HG03439 (cell line): ENCODE results near the gene DPYSL5.
"Not testable (repeated sequence)": the region's sequence is repeated elsewhere in the genome, so short reads cannot be mapped to it uniquely, and the experiment has no call there.

Experiments
- ATAC-seq: cut with Tn5 transposase; IDR thresholded peaks from one replicate; pipeline ENCODE4 v1.9.1; 2021; ENCODE audit warnings: mild to moderate bottlenecking, moderate library complexity; ENCODE audit not compliant: unreplicated experiment

DPYSL5 gene

DNA sequence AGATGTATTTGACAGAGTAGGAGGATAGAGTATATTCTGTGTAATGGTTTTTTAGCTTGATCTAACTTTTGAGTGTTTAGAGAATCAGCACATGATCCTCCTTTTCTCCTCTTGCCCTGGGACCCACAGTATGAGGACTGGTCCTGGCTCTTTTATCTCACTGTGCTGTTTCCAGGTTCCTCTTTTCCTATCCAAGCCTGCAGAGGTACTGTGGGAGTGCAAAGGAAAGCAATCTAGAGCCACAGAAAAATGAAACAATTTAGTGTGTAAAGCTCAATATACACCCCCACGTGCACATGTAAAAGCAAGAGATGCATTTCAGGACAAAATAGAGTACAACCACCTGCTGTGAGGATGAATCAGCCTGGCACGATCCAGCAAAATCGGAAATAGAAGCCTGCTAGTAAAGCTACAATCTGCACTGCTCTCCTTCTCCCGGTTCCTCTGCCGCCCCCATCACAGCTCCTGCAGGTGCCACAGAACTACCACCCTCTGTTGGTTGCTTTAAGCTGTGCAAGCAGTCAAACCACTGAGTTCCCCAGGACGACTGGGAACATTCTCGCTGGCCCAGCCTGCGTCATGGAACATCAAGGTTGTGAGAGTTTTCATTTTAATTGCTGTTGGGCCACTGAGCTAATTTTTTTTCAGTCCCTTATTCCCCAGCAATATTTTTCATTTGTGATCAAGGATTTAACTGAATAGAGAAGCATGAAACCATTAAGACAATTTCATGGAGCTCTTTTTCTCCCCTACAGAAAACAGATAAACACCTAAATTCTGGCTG, 74.7 kb downstream of the DPYSL5 start:
- no peak for ATAC-seq

DNA sequence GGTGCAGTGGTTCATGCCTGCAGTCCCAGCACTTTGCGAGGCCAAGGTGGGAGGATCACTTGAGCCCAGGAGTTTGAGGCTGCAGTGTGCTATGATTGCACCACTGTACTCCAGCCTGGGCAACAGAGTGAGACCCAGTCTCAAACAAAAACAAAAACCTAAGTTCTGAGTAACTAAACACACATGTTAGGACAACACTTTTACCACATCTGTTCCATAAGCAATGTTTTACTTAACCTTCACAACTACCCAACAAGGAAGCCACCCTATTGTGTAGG, 75.2 kb downstream of the DPYSL5 start:
- not testable (repeated sequence) for ATAC-seq

DNA sequence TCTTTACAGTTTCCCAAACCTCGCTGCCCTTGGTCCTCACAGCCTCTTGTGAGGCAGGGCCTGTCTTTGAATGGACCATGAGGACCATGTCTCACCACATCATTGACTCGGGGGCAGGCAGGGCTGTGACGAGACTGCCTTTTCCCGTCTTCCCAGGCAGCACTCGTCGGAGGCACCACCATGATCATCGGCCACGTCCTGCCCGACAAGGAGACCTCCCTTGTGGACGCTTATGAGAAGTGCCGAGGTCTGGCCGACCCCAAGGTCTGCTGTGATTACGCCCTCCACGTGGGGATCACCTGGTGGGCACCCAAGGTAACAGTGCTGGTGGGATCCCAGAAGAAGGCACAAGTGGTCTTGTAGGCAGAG, 76.8 kb downstream of the DPYSL5 start:
- ATAC-seq: no peak

- ATAC-seq: no peak
These were observed 77.3 kb downstream of the DPYSL5 start for GRCh38 chr2:26925100-26925791.

DNA sequence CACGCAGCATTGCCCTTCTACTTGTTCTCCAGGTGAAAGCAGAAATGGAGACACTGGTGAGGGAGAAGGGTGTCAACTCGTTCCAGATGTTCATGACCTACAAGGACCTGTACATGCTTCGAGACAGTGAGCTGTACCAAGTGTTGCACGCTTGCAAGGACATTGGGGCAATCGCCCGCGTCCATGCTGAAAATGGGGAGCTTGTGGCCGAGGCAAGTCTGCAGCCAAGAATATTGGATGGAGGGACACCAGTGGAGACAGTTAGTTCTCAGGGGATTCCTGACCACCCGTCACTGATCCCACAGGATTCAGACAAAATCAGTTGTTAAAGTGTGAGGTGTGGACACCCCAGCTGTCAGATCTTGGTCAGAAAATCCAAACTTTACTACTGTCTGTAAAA, 79.3 kb downstream of the DPYSL5 start:
- no peak for ATAC-seq

DNA sequence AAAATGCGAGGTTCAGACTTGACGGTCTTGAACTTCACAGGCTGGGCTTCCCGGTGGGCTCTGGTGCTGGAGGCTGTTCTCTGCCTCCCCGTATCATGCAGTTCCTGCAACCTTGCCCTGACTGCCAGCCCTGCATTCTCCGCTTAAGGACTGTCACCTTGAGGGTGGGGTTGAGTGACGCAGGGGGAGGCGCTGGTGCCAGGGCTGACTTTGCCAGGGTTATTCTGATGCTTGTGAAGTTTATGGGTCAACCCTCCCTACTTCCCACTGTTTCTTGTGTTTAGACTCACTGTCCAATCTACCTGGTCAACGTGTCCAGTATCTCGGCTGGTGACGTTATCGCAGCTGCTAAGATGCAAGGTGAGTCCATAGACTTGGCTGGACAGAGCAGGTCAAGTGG, 85.0 kb downstream of the DPYSL5 start:
- no peak for ATAC-seq

- no peak for ATAC-seq
These were observed 85.8 kb downstream of the DPYSL5 start for GRCh38 chr2:26933431-26934334.

DNA sequence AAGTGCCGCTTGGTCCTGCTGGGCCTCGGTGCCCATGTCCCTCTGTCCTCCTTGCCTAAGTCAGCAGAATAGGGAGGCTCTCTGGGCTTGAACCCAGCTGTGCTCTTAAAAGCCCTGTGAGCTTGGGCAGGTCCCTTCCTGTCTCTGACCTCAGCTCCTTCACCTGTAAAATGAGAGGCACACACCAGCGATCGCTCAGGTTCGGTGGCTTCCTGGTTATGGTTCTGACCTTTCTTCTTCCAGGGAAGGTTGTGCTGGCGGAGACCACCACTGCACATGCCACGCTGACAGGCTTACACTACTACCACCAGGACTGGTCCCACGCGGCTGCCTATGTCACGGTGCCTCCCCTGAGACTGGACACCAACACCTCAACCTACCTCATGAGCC, 86.4 kb downstream of the DPYSL5 start:
- ATAC-seq: no peak

DNA sequence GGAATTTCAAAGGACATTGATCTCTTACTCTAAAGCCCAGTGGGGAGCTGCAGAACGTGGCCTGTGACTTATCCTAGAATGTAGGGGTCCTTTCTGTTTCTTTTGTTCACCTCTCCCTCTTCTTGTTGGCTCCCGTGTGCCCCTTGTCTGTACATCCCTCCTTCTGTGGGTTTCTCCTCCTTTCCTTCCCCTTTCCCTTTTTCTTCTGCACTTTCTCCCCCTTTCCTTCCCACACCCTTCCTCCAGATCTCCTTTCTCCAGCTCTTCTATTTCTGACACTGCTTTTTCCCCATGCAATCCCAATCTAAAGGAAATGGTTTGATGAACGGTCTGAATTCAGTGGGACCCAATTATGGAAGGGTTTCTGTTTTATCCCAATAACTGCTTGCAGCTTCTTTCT, 87.1 kb downstream of the DPYSL5 start:
- no peak for ATAC-seq

DNA sequence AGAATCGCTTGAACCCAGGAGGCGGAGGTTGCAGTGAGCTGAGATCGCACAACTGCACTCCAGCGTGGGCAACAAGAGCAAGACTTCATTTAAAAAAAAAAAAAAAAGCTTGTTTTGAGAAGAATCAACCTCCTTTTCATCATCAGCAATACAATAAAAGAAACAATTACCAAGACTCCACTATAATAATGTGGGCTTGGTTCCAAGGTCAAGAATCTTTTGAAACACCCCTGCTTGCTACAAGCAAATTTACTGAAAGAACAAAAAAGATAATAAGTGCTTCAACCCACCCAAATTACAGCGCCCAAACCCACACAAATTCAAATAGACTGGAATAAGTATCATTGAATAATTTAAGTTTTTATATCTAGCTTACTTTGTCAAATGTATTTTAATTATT, 88.9 kb downstream of the DPYSL5 start:
- ATAC-seq: no peak

DNA sequence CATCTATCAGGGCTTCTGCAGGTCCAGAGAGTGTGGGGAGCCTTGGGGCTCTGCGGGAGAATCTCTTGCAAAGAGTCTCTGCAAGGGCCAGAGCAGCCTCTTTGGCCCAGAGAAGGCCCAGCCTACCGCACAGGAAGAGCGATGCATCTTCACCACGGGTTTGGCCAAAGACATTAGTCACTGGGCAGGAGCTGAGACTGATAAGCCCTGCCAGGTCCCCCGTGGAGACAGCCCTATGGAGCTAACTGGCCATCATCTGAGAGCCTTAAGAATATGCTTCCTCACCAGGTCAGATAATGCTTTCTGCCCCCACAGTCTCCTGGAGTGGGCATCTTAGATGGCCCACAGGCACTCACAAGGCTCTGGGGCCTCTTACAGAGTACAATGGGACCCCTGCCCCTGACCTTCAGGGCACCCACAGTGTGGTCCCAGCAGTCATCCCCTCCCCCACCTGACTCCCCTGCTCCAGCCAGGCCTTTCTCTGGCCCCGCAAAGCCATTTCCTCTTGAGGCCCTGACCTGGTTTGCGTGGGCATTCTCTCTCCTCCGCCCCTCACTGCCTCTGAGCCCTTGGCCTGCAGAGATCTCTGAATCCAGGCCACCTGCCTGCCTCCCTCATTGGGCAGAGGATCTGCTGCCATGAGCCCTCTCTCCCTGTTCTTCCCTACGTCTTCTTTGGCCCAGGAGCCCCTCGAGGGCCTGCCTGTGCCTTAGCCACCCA, 90.6 kb downstream of the DPYSL5 start:
- ATAC-seq: no peak

DNA sequence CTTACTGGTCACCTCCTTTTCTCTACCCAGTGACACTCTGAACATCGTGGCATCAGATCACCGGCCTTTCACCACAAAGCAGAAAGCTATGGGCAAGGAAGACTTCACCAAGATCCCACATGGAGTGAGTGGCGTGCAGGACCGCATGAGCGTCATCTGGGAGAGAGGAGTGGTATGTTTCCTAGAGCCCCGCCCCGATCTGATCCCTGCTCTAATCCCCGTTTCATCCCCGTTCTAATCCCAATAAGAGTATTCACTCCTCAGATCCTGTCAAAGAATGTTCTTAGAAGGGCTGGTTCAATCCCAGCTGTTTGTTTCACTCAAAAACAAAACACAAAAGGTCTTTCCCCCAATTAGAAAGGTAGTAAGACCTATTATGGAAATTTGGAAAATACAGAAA, 92.1 kb downstream of the DPYSL5 start:
- no peak for ATAC-seq

DNA sequence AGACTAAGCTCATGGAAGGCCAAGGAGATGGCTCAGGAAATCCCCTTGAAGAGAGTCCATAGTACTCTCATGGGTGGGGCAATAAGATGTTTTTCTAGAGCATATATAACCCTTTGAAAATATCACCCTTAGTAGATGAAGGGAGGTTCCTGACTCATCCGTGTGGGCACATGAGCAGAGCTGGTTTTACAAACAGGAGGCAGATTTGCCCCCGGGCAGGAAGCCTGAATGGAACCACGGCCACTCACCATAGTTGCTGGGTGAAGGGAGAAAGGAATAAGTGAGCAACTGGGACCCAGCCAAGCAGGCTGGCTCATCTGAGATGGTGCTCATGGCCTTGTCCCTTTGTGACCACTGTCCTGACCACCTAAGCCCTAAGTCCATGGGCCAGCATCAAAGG, 93.6 kb downstream of the DPYSL5 start:
- ATAC-seq: no peak

GRCh38 chr2:26942543-26943295, 94.8 kb downstream of the DPYSL5 start:
- no peak for ATAC-seq

- ATAC-seq: no peak
These were observed 98.2 kb downstream of the DPYSL5 start for GRCh38 chr2:26945991-26946750.

DNA sequence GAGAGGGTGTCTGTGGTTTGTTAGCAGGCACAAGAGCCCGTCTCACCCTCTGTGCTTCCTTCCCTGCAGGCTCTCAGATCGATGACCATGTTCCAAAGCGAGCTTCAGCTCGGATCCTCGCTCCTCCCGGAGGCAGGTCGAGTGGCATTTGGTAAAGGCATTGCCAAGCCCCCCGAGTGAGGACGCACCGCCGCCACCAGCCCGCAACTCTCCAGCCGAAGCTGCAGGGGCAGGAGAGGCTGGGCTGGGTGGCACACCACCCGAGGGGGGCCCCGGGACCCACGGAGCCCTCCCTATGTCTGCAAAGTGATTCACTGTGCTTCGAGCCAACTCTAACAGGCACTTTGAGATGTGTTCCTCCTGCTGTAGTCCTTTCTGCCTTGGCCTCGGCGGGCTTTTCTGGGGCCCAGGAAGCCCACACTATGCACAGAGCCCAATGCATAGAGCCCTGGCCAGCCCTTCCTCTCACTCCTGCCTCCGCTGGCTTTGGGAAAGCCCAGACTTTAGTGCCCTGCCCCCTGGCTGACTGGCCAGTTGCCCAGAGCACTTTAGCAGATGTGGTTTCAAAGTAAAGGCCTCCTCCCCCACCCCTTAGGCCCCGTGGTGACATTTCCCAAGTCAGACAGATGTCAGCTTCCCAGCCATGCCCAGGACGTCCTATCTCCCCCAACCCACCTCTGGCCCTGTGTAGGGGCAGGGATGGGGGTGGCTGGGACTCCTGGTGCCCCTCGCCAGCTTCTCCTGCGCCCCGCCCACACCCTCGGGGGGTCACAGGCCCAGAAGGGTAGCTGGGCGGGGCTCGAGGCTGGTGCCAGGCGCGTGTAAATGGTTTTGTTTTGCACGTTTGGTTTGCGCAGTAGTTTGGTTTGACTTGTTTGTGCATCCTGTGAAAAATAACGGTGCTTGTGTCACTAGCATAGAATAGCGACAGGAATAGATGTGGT, 99.2 kb downstream of the DPYSL5 start:
- no peak for ATAC-seq

DNA sequence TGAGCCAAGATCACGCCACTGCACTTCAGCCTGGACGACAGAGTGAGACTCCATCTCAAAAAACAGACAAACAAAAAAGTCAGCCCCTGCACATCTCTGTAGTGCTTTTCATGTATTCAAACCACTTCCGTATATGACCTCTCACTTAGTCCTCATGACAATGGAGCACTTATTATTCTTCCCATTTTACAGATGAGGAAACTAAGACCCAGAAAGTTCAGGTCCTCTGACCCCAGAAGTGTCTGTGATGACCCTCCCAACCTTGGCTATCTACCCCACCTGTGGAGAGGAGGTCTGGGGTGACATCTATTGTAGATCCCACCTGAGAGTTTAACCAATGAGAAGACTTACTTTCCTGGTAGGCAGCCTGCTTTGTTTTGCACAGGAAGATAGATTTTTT, 100.9 kb downstream of the DPYSL5 start:
- no peak for ATAC-seq

DNA sequence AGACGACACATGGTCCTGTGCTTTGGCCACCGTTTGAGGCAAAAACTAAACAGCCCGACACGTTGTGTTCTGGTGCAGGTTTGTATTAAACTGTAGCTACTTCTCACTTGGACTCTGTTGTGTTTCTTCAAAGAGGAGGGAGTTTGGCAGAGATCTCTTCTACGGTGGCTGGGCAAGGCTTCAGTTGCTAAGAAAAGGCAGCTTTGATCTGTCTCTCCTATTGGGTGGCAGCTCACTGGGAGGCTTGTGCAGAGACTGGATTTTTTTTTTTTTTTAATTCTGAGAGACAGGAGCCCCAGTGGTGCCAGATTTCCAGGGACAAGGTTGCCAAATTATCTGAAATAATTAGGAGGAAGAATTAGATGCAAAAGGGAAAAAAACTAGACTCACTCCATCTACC, 102.3 kb downstream of the DPYSL5 start:
- ATAC-seq: no peak

DNA sequence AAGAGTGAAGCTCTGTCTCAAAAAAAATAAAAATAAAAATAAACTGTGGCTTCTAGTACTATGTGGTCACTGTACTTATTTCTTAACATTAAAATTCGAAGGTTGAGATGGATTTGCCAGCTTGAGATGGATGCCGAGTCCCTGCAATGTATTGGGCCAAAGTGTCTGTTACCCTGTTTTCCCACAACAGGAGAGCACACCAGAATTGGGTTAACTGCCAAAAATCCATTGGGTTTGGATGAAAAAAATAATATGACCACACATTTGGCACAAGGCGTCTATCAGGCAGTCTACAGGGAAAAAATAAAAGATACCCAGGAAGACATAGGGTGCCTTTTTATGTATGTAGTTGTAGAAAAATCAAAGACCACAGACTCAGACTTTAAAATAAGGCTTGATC, 103.3 kb downstream of the DPYSL5 start:
- no peak for ATAC-seq
